Neural progenitor cell (in vitro differentiated cells): ENCODE measurements around the gene ZBED3. TPM values are rescaled to one million over a fixed set of nuclear protein-coding genes. Genes with fewer than 3 reads are reported as not detected.

Experiments used
- DNase-seq: peaks from one replicate; pipeline ENCODE4 v3.0.0-alpha.2; 2016; ENCODE audit warnings: low spot score
- H2AFZ ChIP-seq: fragments of 200-600 bp; sonication (generic); replicated peaks from 2 replicates; pipeline ENCODE4 v1.6.1; 2016; ENCODE audit warnings: antibody characterized with exemption
- H3F3A ChIP-seq: fragments of 200-600 bp; sonication (generic); 2 replicates; pipeline ENCODE4 v1.6.1; 2016; ENCODE audit warnings: antibody characterized with exemption, low read depth
- H3K27ac ChIP-seq: fragments of 200-600 bp; sonication (generic); 2 replicates; pipeline ENCODE4 v1.5.1; 2016; ENCODE audit warnings: mild to moderate bottlenecking
- H3K27me3 ChIP-seq: fragments of 200-600 bp; sonication (generic); 2 replicates; pipeline ENCODE4 v1.6.1; 2016; ENCODE audit warnings: mild to moderate bottlenecking, moderate library complexity
- H3K36me3 ChIP-seq: fragments of 200-600 bp; sonication (generic); 2 replicates; pipeline ENCODE4 v1.5.1; 2016
- H3K4me1 ChIP-seq: fragments of 200-600 bp; sonication (generic); 2 replicates; pipeline ENCODE4 v1.6.1; 2016; ENCODE audit warnings: mixed run types
- H3K4me2 ChIP-seq: fragments of 200-600 bp; sonication (generic); 2 replicates; pipeline ENCODE4 v1.6.1; 2016
- H3K4me3 ChIP-seq: fragments of 200-600 bp; sonication (generic); 2 replicates; pipeline ENCODE4 v1.5.1; 2016
- H3K79me2 ChIP-seq: fragments of 200-600 bp; sonication (generic); 2 replicates; pipeline ENCODE4 v1.6.1; 2016; ENCODE audit warnings: low read depth
- H3K9ac ChIP-seq: fragments of 200-600 bp; sonication (generic); 2 replicates; pipeline ENCODE4 v1.6.1; 2016
- H3K9me3 ChIP-seq: fragments of 200-600 bp; sonication (generic); 2 replicates; pipeline ENCODE4 v1.5.1; 2016; ENCODE audit warnings: low read depth
- H4K20me1 ChIP-seq: fragments of 200-600 bp; sonication (generic); 2 replicates; pipeline ENCODE4 v1.6.1; 2016; ENCODE audit warnings: low read depth
- H3K27ac Mint-ChIP-seq: 3 replicates; pipeline ENCODE4 v1.8.0; 2021; ENCODE audit warnings: mixed read lengths
- H3K27me3 Mint-ChIP-seq: 2 replicates; pipeline ENCODE4 v1.8.0; 2022; ENCODE audit warnings: low read depth, mild to moderate bottlenecking, inconsistent platforms, moderate library complexity, mixed read lengths; ENCODE audit not compliant: insufficient read depth
- H3K36me3 Mint-ChIP-seq: 3 replicates; pipeline ENCODE4 v1.8.0; 2021; ENCODE audit warnings: mixed read lengths
- H3K4me1 Mint-ChIP-seq: 3 replicates; pipeline ENCODE4 v1.8.0; 2021; ENCODE audit warnings: mixed read lengths
- H3K4me3 Mint-ChIP-seq: 3 replicates; pipeline ENCODE4 v1.8.0; 2021; ENCODE audit warnings: mild to moderate bottlenecking, moderate library complexity, mixed read lengths
- H3K9me3 Mint-ChIP-seq: 3 replicates; pipeline ENCODE4 v1.8.0; 2020; ENCODE audit warnings: mixed read lengths
- EZH2 ChIP-seq: fragments of 200-600 bp; sonication (generic); IDR thresholded peaks from 2 replicates; pipeline ENCODE4 v1.6.1; 2017; ENCODE audit warnings: antibody characterized with exemption, mild to moderate bottlenecking, moderate library complexity
- EZH2phosphoT487 ChIP-seq: fragments of 200-600 bp; sonication (generic); IDR thresholded peaks from 2 replicates; pipeline ENCODE4 v1.6.1; 2017; ENCODE audit warnings: antibody characterized with exemption
- total RNA-seq: library from RNA; depleted of rRNA; stranded (reverse); fragments of >200 nt; gene quantifications from 2 replicates; pipeline ENCODE4 v1.2.3, GENCODE V29; 2015; ENCODE audit warnings: low replicate concordance
- TF ChIP-seq, protein P1 (sequence below): fragments of 200-600 bp; sonication (generic); IDR thresholded peaks from 2 replicates; pipeline ENCODE4 v1.5.1; 2017; ENCODE audit warnings: antibody characterized with exemption, mild to moderate bottlenecking

Gene ZBED3
- total RNA-seq, 1 donor from 2014 or later: 0.36 TPM

GRCh38 chr5:77030097-77031071 is 56.7 kb downstream of the ZBED3 start, which contains the start of gene AGGF1:
Gene AGGF1 (plus strand): TSS chr5:77030404. CDS start chr5:77030767, 363 bp downstream.
- DNase-seq: peak; percentile 87
- Histone ChIP-seq H3K27ac (peak within 1 kb of the TSS; percentile 75), H4K20me1 (no peaks in the 10 kb centered on the region), H3K4me2 (peak within 1 kb of the TSS; percentile 82), H3K9me3 (peaks cover 10% of the 10 kb centered on the region), H3K79me2 (peaks cover 14% of the 10 kb centered on the region), H3K36me3 (no peaks in the 10 kb centered on the region), H3K9ac (peak within 1 kb of the TSS; percentile 66), H2AFZ (peak within 1 kb of the TSS; percentile 75), H3K4me3 (peak within 1 kb of the TSS; percentile 61), H3F3A (peaks cover 16% of the 10 kb centered on the region), H3K4me1 (peaks cover 7% of the 10 kb centered on the region), H3K27me3 (peaks cover 7% of the 10 kb centered on the region)
- peaks cover 20% of the 10 kb centered on the region for H3K9me3 Mint-ChIP-seq
- peaks cover 12% of the 10 kb centered on the region for H3K4me1 Mint-ChIP-seq
- peak within 1 kb of the TSS; percentile 68 for H3K27ac Mint-ChIP-seq
- TF ChIP-seq, protein P1, sequence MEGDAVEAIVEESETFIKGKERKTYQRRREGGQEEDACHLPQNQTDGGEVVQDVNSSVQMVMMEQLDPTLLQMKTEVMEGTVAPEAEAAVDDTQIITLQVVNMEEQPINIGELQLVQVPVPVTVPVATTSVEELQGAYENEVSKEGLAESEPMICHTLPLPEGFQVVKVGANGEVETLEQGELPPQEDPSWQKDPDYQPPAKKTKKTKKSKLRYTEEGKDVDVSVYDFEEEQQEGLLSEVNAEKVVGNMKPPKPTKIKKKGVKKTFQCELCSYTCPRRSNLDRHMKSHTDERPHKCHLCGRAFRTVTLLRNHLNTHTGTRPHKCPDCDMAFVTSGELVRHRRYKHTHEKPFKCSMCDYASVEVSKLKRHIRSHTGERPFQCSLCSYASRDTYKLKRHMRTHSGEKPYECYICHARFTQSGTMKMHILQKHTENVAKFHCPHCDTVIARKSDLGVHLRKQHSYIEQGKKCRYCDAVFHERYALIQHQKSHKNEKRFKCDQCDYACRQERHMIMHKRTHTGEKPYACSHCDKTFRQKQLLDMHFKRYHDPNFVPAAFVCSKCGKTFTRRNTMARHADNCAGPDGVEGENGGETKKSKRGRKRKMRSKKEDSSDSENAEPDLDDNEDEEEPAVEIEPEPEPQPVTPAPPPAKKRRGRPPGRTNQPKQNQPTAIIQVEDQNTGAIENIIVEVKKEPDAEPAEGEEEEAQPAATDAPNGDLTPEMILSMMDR: no peak
- TF ChIP-seq EZH2phosphoT487: no peak
- TF ChIP-seq EZH2: no peak
- peaks cover 2% of the 10 kb centered on the region for H3K27me3 Mint-ChIP-seq
- peak within 1 kb of the TSS; percentile 88 for H3K4me3 Mint-ChIP-seq
- H3K36me3 Mint-ChIP-seq: no peaks in the 10 kb centered on the region

- peak overlapping the region; percentile 61 for H3K4me3 ChIP-seq
- Mint-ChIP-seq H3K27ac (no peak overlapping the region), H3K27me3 (peaks cover 2% of the 10 kb centered on the region)
These were observed 57.7 kb downstream of the ZBED3 start for GRCh38 chr5:77029376-77029885.

DNA sequence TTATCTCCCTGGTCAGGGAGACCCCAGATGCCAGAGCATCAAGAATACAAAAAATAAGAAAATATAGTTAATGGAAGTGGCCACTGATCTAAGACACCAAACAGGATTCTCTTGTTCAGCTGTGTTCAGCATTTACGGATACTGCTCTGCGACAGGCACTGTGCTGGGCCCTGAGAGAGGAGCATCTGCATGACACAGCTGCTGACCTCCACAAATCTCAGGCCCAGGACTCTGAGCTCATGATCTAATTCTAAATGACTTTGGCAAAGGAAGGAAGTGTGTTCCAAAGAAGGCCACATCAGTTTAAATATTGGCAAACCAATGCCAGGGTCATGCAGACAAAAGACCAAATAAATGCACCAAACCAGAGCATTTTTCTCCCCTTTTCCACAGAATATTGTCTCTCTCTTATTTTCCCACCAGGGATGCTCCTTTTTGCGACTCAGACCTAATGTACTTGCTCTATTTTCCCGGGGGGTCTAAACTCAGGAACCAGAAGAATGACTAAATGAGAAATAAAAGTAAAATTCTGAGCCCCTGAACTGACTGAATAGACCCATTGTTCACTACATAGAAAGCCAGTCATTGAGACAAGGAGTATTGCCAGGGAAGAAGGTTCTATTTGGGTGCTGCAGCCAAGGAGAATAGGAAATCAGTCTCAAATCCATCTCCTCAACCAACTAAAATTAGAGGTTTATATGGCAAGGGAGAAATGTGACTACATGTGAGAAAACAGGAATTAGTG is 58.3 kb downstream of the ZBED3 start:
- Histone ChIP-seq H3K9ac (no peak overlapping the region), H3K27me3 (peaks cover 7% of the 10 kb centered on the region), H3K36me3 (no peaks in the 10 kb centered on the region), H4K20me1 (no peaks in the 10 kb centered on the region), H3F3A (peaks cover 16% of the 10 kb centered on the region), H3K4me2 (no peak overlapping the region), H3K4me1 (peaks cover 7% of the 10 kb centered on the region), H3K4me3 (no peak overlapping the region), H3K79me2 (peaks cover 14% of the 10 kb centered on the region), H2AFZ (no peak overlapping the region), H3K9me3 (peaks cover 10% of the 10 kb centered on the region), H3K27ac (no peak overlapping the region)
- Mint-ChIP-seq H3K4me1 (peaks cover 12% of the 10 kb centered on the region), H3K9me3 (peaks cover 20% of the 10 kb centered on the region), H3K27ac (no peak overlapping the region), H3K4me3 (peak overlapping the region; percentile 14), H3K27me3 (peaks cover 2% of the 10 kb centered on the region), H3K36me3 (no peaks in the 10 kb centered on the region)
- DNase-seq: no peak
- TF ChIP-seq, protein P1: no peak
- no peak for TF ChIP-seq EZH2phosphoT487
- TF ChIP-seq EZH2: no peak

More at GRCh38 chr5:77029376-77029885, 57.7 kb downstream of the ZBED3 start:
- DNase-seq: no peak
- Mint-ChIP-seq H3K9me3 (peaks cover 20% of the 10 kb centered on the region), H3K4me3 (peak overlapping the region; percentile 88), H3K36me3 (no peaks in the 10 kb centered on the region), H3K4me1 (peaks cover 12% of the 10 kb centered on the region)
- no peak overlapping the region for H3K4me2 ChIP-seq
- TF ChIP-seq EZH2phosphoT487: no peak
- TF ChIP-seq, protein P1: no peak
- no peak for TF ChIP-seq EZH2
- H2AFZ ChIP-seq: peak overlapping the region; percentile 75
- H3F3A ChIP-seq: peaks cover 16% of the 10 kb centered on the region
- no peaks in the 10 kb centered on the region for H4K20me1 ChIP-seq
- peaks cover 14% of the 10 kb centered on the region for H3K79me2 ChIP-seq
- peaks cover 7% of the 10 kb centered on the region for H3K27me3 ChIP-seq
- H3K4me1 ChIP-seq: peaks cover 7% of the 10 kb centered on the region
- no peak overlapping the region for H3K9ac ChIP-seq
- peaks cover 10% of the 10 kb centered on the region for H3K9me3 ChIP-seq
- no peak overlapping the region for H3K27ac ChIP-seq
- no peaks in the 10 kb centered on the region for H3K36me3 ChIP-seq
